H9 (cell line): ENCODE results near the gene IRF7. TPM values are rescaled to one million over a fixed set of nuclear protein-coding genes. Genes with fewer than 3 reads are reported as not detected.

ENCODE experiments used
- DNase-seq: peaks from one replicate; pipeline ENCODE4 v3.0.0-alpha.2; 2017
- H2AFZ ChIP-seq: one replicate; pipeline ENCODE4 v1.6.1; 2013; ENCODE audit warnings: mild to moderate bottlenecking, low read length, control low read depth, moderate library complexity
- H2AK5ac ChIP-seq: 2 replicates; pipeline ENCODE4 v1.6.1; 2013; ENCODE audit warnings: low read length, control low read depth, mixed read lengths; ENCODE audit not compliant: insufficient read length
- H2BK120ac ChIP-seq: one replicate; pipeline ENCODE4 v1.6.1; 2013; ENCODE audit warnings: low read depth, mild to moderate bottlenecking, low read length, control low read depth, inconsistent platforms; ENCODE audit not compliant: poor library complexity, severe bottlenecking
- H2BK12ac ChIP-seq: 2 replicates; pipeline ENCODE4 v1.6.1; 2013; ENCODE audit warnings: low read length, control low read depth, mixed read lengths, low read depth; ENCODE audit not compliant: insufficient read length
- H2BK15ac ChIP-seq: 2 replicates; pipeline ENCODE4 v1.6.1; 2013; ENCODE audit warnings: low read depth, low read length, control low read depth
- H2BK20ac ChIP-seq: one replicate; pipeline ENCODE4 v1.6.1; 2013; ENCODE audit warnings: low read depth, mild to moderate bottlenecking, low read length, control low read depth, inconsistent platforms; ENCODE audit not compliant: poor library complexity, severe bottlenecking
- H2BK5ac ChIP-seq: 2 replicates; pipeline ENCODE4 v1.6.1; 2013; ENCODE audit warnings: low read length, control low read depth, mixed read lengths; ENCODE audit not compliant: insufficient read length
- H3K14ac ChIP-seq: 2 replicates; pipeline ENCODE4 v1.6.1; 2013; ENCODE audit warnings: low read length, control low read depth; ENCODE audit not compliant: insufficient read depth
- H3K18ac ChIP-seq: 2 replicates; pipeline ENCODE4 v1.6.1; 2013; ENCODE audit warnings: low read depth, mild to moderate bottlenecking, mixed read lengths, low read length, control low read depth; ENCODE audit not compliant: insufficient read length
- H3K23ac ChIP-seq: 2 replicates; pipeline ENCODE4 v1.6.1; 2013; ENCODE audit warnings: low read length, control low read depth, mixed read lengths, low read depth; ENCODE audit not compliant: insufficient read length
- H3K23me2 ChIP-seq: 2 replicates; pipeline ENCODE4 v1.6.1; 2013; ENCODE audit warnings: low read depth, mild to moderate bottlenecking, mixed read lengths, low read length, control low read depth; ENCODE audit not compliant: insufficient read length, poor library complexity, severe bottlenecking
- H3K27ac ChIP-seq: 2 replicates; pipeline ENCODE4 v1.5.1; 2013; ENCODE audit warnings: low read length, control low read depth, mixed read lengths, low read depth; ENCODE audit not compliant: insufficient read length
- H3K27me3 ChIP-seq: 2 replicates; pipeline ENCODE4 v1.6.1; 2013; ENCODE audit warnings: low read length, control low read depth, inconsistent platforms; ENCODE audit not compliant: insufficient read depth
- H3K4ac ChIP-seq: 2 replicates; pipeline ENCODE4 v1.6.1; 2013; ENCODE audit warnings: low read depth, mild to moderate bottlenecking, control low read depth, inconsistent platforms, low read length, moderate library complexity
- H3K4me1 ChIP-seq: 2 replicates; pipeline ENCODE4 v1.6.1; 2013; ENCODE audit warnings: low read length, control low read depth, inconsistent platforms; ENCODE audit not compliant: insufficient read depth
- H3K4me2 ChIP-seq: 2 replicates; pipeline ENCODE4 v1.6.1; 2013; ENCODE audit warnings: low read length, control low read depth, mixed read lengths; ENCODE audit not compliant: insufficient read length, insufficient read depth
- H3K56ac ChIP-seq: 2 replicates; pipeline ENCODE4 v1.6.1; 2013; ENCODE audit warnings: low read depth, mild to moderate bottlenecking, mixed read lengths, low read length, control low read depth; ENCODE audit not compliant: insufficient read length
- H3K79me1 ChIP-seq: 2 replicates; pipeline ENCODE4 v1.6.1; 2013; ENCODE audit warnings: low read depth, mild to moderate bottlenecking, moderate library complexity, low read length, control low read depth, inconsistent platforms; ENCODE audit not compliant: insufficient read depth, poor library complexity, severe bottlenecking
- H3K79me2 ChIP-seq: 2 replicates; pipeline ENCODE4 v1.6.1; 2013; ENCODE audit warnings: low read length, control low read depth, inconsistent platforms; ENCODE audit not compliant: insufficient read depth
- H3K9ac ChIP-seq: 2 replicates; pipeline ENCODE4 v1.6.1; 2013; ENCODE audit warnings: low read length, control low read depth, mixed read lengths; ENCODE audit not compliant: insufficient read length; ENCODE audit errors: extremely low read depth
- H3K9me3 ChIP-seq: one replicate; pipeline ENCODE4 v1.6.1; 2013; ENCODE audit warnings: low read depth, low read length, inconsistent platforms; ENCODE audit not compliant: control insufficient read depth
- H3T11ph ChIP-seq: one replicate; pipeline ENCODE4 v1.6.1; 2013; ENCODE audit warnings: mild to moderate bottlenecking, low read length, control low read depth, inconsistent platforms
- H4K20me1 ChIP-seq: one replicate; pipeline ENCODE4 v1.6.1; 2013; ENCODE audit not compliant: control insufficient read depth, insufficient read length, insufficient read depth
- H4K5ac ChIP-seq: 2 replicates; pipeline ENCODE4 v1.6.1; 2013; ENCODE audit warnings: low read depth, mild to moderate bottlenecking, mixed read lengths, low read length, control low read depth; ENCODE audit not compliant: insufficient read length
- H4K8ac ChIP-seq: replicated peaks from 2 replicates; pipeline ENCODE4 v1.6.1; 2013; ENCODE audit warnings: low read length, control low read depth, mixed read lengths, low read depth; ENCODE audit not compliant: insufficient read length
- H4K91ac ChIP-seq: 2 replicates; pipeline ENCODE4 v1.6.1; 2013; ENCODE audit warnings: low read depth, mild to moderate bottlenecking, moderate library complexity, mixed read lengths, low read length, control low read depth; ENCODE audit not compliant: insufficient read length
- H3K27ac Mint-ChIP-seq, 3 experiments: 2 replicates in 2 of 3; 3 replicates in 1 of 3; pipeline ENCODE4 v1.8.0; 2020 to 2021; ENCODE audit warnings: mixed read lengths in 3 of 3, mild to moderate bottlenecking in 1 of 3, moderate library complexity in 1 of 3
- H3K27me3 Mint-ChIP-seq: 2 replicates; pipeline ENCODE4 v1.8.0; 2021; ENCODE audit warnings: low read depth, mild to moderate bottlenecking, moderate library complexity, mixed read lengths
- H3K36me3 Mint-ChIP-seq, 3 experiments: 2 replicates in 2 of 3; 3 replicates in 1 of 3; pipeline ENCODE4 v1.8.0; 2020 to 2021; ENCODE audit warnings: low read depth in 3 of 3, mixed read lengths in 3 of 3; ENCODE audit not compliant: insufficient read depth in 1 of 3
- H3K4me1 Mint-ChIP-seq, 2 experiments: 2 replicates each; pipeline ENCODE4 v1.8.0; 2020; ENCODE audit warnings: mixed read lengths in 2 of 2
- H3K4me3 Mint-ChIP-seq, 2 experiments: 2 replicates in 1 of 2; 3 replicates in 1 of 2; pipeline ENCODE4 v1.8.0; 2020 to 2021; ENCODE audit warnings: mild to moderate bottlenecking in 2 of 2, mixed read lengths in 2 of 2, moderate library complexity in 1 of 2
- H3K9me3 Mint-ChIP-seq, 2 experiments: 2 replicates in 1 of 2; 3 replicates in 1 of 2; pipeline ENCODE4 v1.8.0; 2020; ENCODE audit warnings: mild to moderate bottlenecking in 2 of 2, mixed read lengths in 2 of 2, moderate library complexity in 1 of 2
- CTCF ChIP-seq: fragments of 200-600 bp; sonication (generic); conservative IDR thresholded peaks from 3 replicates; pipeline ENCODE4 v1.8.0; 2021; ENCODE audit warnings: antibody characterized with exemption, mild to moderate bottlenecking
- WGBS: extraction: QIAGEN DNeasy Blood & Tissue Kit; methylation state at CpG from one replicate; pipeline ENCODE4 v1.1.7; 2013; ENCODE audit warnings: missing lambda C conversion rate, low lambda C conversion rate, mixed read lengths; ENCODE audit not compliant: insufficient read length; ENCODE audit errors: extremely low coverage; 5-methylcytosine and 5-hydroxymethylcytosine counted together
- total RNA-seq: library from RNA; stranded (reverse); gene quantifications from 2 replicates; pipeline ENCODE4 v1.2.1, GENCODE V29; 2021

The IRF7 gene
- total RNA-seq, 1 experiment from 2014 or later = 9.8 TPM

GRCh38 chr11:643366-643765 is 27.6 kb upstream of the IRF7 start:
- WGBS = no CpG with 5 or more reads among the region's 9 CpGs

More at GRCh38 chr11:643366-643765, 27.6 kb upstream of the IRF7 start:
- Histone ChIP-seq H3K14ac (no peak overlapping the region), H2BK12ac (no peak overlapping the region), H3K9me3 (no peaks in the 10 kb centered on the region), H3K4me2 (no peak overlapping the region), H3K79me2 (no peaks in the 10 kb centered on the region), H3K27ac (no peak overlapping the region), H3K23ac (no peak overlapping the region), H4K5ac (no peak overlapping the region), H2BK5ac (no peak overlapping the region), H3K4ac (no peak overlapping the region), H2BK20ac (no peak overlapping the region), H3K9ac (no peak overlapping the region), H4K91ac (no peak overlapping the region), H3K4me1 (no peaks in the 10 kb centered on the region; the same call in 1 of the 2 replicates), H2BK15ac (no peak overlapping the region), H3K27me3 (peaks cover 7% of the 10 kb centered on the region; the same call in 1 of the 2 replicates), H3T11ph (no peak overlapping the region), H3K79me1 (no peaks in the 10 kb centered on the region), H2BK120ac (no peak overlapping the region), H3K18ac (no peak overlapping the region), H2AK5ac (no peak overlapping the region), H3K56ac (no peak overlapping the region), H2AFZ (no peak overlapping the region), H4K20me1 (no peaks in the 10 kb centered on the region), H3K23me2 (peaks cover 9% of the 10 kb centered on the region), H4K8ac (no peak overlapping the region)
- no peak for DNase-seq
- TF ChIP-seq CTCF = no peak
- H3K9me3 Mint-ChIP-seq = no peaks in the 10 kb centered on the region; a peak in 1 of 5 replicates
- H3K36me3 Mint-ChIP-seq = peaks cover 4 to 34% (median 16%) of the 10 kb centered on the region in 3 experiments; a peak in 6 of 7 replicates
- no peak overlapping the region for H3K4me3 Mint-ChIP-seq
- peaks cover 13% of the 10 kb centered on the region for H3K27me3 Mint-ChIP-seq
- H3K4me1 Mint-ChIP-seq = peaks cover 9 to 14% of the 10 kb centered on the region in 2 experiments
- no peak overlapping the region for H3K27ac Mint-ChIP-seq
